Nephron (organoid): ENCODE data around the gene HACD1.
A peak's percentile ranks its signal among the peaks of the same experiment; 100 is the strongest.

ENCODE experiments used
- H3K27ac Mint-ChIP-seq, 3 experiments: 2 replicates each; pipeline ENCODE4 v1.8.0; 2020; ENCODE audit warnings: mixed read lengths in 3 of 3, mild to moderate bottlenecking in 2 of 3, moderate library complexity in 1 of 3
- H3K27me3 Mint-ChIP-seq: 2 replicates; pipeline ENCODE4 v1.8.0; 2021; ENCODE audit warnings: low read depth, mild to moderate bottlenecking, moderate library complexity, mixed read lengths
- H3K36me3 Mint-ChIP-seq: 2 replicates; pipeline ENCODE4 v1.8.0; 2020; ENCODE audit warnings: low read depth, mixed read lengths
- H3K4me1 Mint-ChIP-seq: 2 replicates; pipeline ENCODE4 v1.8.0; 2020; ENCODE audit warnings: mixed read lengths
- H3K4me3 Mint-ChIP-seq, 3 experiments: 2 replicates each; pipeline ENCODE4 v1.8.0; 2020; ENCODE audit warnings: mild to moderate bottlenecking in 3 of 3, mixed read lengths in 3 of 3, moderate library complexity in 2 of 3
- H3K9me3 Mint-ChIP-seq: 2 replicates; pipeline ENCODE4 v1.8.0; 2020; ENCODE audit warnings: mixed read lengths
- TF ChIP-seq, protein P1 (sequence below), 3 experiments: fragments of 200-600 bp; sonication (generic); IDR thresholded peaks; one replicate each; pipeline ENCODE4 v1.5.0; 2021; ENCODE audit warnings: antibody characterized with exemption in 3 of 3; ENCODE audit not compliant: unreplicated experiment in 3 of 3

Gene HACD1, protein sequence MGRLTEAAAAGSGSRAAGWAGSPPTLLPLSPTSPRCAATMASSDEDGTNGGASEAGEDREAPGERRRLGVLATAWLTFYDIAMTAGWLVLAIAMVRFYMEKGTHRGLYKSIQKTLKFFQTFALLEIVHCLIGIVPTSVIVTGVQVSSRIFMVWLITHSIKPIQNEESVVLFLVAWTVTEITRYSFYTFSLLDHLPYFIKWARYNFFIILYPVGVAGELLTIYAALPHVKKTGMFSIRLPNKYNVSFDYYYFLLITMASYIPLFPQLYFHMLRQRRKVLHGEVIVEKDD

DNA sequence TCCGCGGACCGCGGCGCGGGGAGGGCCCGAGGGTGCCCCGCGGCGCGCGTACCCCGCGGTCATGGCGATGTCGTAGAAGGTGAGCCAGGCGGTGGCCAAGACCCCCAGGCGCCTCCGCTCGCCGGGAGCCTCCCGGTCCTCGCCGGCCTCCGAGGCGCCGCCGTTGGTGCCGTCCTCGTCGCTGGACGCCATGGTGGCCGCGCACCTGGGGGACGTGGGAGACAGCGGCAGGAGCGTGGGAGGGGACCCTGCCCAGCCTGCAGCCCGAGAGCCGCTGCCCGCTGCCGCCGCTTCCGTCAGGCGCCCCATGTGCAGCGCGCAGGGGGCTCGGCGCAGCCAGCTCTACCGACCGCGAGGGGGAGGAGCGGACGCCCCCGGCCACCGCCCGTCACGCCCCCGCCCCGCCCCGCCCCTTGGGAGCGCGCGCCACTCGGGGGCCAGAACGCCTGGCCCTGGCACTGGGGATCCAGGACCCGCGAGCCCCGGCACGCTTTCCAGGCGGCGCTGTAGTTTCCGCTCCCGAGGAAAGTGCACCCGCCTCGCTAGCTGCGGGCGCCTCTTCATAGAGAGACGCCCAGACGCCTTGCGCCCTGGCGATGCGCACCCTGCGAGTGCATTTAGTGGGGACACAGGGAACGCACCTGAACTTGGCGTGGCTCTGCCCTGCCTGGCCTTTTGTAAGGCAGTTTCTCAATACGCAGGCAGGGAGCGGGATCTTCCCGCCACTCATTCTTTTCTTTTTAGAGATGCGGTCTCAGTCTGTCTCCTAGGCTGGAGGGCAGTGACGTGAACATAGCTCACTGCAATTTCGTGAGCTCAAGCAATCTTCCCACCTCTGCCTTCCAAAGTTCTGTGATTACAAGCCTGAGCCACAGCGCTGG, at the start of gene HACD1:
Gene HACD1, minus strand, starts transcription at position 344 of the 881 bp plus-strand sequence. Its CDS starts 35 bp downstream, at position 309.
- H3K27ac Mint-ChIP-seq = peak within 1 kb of the TSS in 2 of 3 experiments; percentile 7 to 31
- H3K4me3 Mint-ChIP-seq = peak within 1 kb of the TSS; percentile 85 to 96 (median 91)
- TF ChIP-seq, protein P1, sequence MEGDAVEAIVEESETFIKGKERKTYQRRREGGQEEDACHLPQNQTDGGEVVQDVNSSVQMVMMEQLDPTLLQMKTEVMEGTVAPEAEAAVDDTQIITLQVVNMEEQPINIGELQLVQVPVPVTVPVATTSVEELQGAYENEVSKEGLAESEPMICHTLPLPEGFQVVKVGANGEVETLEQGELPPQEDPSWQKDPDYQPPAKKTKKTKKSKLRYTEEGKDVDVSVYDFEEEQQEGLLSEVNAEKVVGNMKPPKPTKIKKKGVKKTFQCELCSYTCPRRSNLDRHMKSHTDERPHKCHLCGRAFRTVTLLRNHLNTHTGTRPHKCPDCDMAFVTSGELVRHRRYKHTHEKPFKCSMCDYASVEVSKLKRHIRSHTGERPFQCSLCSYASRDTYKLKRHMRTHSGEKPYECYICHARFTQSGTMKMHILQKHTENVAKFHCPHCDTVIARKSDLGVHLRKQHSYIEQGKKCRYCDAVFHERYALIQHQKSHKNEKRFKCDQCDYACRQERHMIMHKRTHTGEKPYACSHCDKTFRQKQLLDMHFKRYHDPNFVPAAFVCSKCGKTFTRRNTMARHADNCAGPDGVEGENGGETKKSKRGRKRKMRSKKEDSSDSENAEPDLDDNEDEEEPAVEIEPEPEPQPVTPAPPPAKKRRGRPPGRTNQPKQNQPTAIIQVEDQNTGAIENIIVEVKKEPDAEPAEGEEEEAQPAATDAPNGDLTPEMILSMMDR (IDR thresholded peaks at IDR 0.05; ENCODE audit: unreplicated experiment in 3 of 3) = peak in 1 of 3 experiments; percentile 24
- peaks cover 5% of the 10 kb centered on the region for H3K4me1 Mint-ChIP-seq
- H3K36me3 Mint-ChIP-seq = no peaks in the 10 kb centered on the region
- no peaks in the 10 kb centered on the region for H3K9me3 Mint-ChIP-seq
- H3K27me3 Mint-ChIP-seq = peaks cover 22% of the 10 kb centered on the region

DNA sequence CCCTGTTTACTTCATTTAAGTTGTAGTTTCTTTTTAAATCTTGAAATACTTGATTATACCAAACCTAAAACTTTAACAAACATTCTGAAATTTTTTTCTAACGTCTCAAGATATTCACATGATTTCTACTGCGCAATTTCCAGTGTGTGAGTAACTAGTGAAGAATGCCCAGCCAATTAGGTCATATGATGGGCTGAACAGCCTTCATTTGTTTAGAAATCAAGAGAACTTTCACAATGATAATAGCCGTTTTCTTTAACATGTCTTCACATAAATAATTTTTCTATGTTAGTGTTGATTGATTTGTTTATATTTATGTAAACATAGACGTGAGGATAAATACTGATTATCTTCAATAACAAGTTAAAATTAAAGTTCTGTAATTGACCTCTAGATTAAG, 48.6 kb upstream of the HACD1 start:
- Mint-ChIP-seq H3K27me3 (no peaks in the 10 kb centered on the region), H3K9me3 (no peaks in the 10 kb centered on the region), H3K4me1 (no peaks in the 10 kb centered on the region), H3K27ac (no peak overlapping the region), H3K4me3 (no peak overlapping the region), H3K36me3 (peaks cover 14% of the 10 kb centered on the region)
- TF ChIP-seq, protein P1 (IDR thresholded peaks at IDR 0.05; ENCODE audit: unreplicated experiment in 3 of 3) = no peak

DNA sequence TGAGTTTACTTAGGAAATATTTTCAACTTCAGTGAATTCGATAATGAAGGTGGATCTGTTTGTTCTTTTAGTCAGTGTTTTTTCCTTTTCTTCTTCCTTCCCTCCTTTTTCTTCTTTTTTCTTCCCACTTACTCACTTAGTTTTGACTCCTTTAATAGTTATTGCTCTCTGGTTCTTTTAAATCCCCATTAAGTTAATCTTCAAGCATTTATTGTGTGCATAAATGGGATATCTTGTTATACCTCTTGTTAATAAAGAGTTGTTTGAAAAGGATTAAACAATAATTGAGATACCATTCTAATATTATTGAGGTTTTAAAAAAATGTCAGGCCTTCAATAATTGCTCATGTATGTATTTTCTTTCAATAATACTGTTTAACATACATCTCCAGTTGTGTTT, 46.3 kb upstream of the HACD1 start:
- Mint-ChIP-seq H3K4me3 (no peak overlapping the region), H3K27ac (no peak overlapping the region), H3K36me3 (peaks cover 21% of the 10 kb centered on the region), H3K27me3 (no peaks in the 10 kb centered on the region), H3K4me1 (no peaks in the 10 kb centered on the region), H3K9me3 (peaks cover 5% of the 10 kb centered on the region)
- TF ChIP-seq, protein P1 (IDR thresholded peaks at IDR 0.05; ENCODE audit: unreplicated experiment in 3 of 3) = no peak

DNA sequence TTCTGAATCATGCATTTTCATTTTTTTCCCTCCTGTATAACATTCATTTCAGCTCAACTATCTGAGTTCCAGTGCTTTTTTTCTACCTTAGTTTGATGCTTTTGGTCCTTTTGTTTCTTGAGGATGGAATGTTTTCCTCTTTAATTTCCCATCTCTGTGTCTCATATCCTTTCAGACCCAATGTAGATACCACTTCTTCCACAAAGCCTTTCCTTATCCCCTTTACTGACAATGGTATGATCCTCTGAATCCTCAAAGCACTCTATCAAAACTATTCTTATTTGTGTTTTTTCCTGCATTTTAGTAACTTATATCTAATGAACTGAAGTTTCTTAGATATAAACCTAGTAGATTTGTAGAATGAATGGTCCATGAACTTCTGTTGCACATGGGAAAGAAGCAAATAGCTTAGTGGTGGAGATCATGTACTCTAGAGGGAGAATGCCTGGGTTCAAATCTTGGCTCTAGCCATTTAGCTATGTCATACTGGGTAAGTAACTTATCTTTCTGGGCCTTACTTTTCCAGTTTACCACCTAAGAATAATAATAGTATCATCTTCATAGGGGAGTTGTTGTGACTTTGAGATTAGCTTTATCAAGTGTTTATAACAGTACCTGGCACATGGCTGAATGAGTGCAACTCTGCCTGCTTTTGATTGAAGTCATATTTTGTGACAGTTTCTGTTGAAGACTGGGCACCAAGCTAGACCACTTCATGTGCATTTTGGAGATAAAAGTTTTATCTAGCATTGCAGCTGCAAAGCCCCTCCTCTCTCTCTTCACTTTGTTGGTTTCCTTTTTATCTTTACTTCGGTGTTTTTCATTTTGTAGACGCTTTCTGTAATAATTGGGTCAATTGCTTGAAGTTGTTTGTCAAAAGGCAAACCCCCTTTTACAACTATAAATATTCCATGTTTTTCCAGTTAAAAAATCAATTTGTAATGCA, 45.3 kb upstream of the HACD1 start:
- peaks cover 31% of the 10 kb centered on the region for H3K36me3 Mint-ChIP-seq
- H3K27ac Mint-ChIP-seq = no peak overlapping the region
- H3K4me3 Mint-ChIP-seq = no peak overlapping the region
- peaks cover 9% of the 10 kb centered on the region for H3K9me3 Mint-ChIP-seq
- no peaks in the 10 kb centered on the region for H3K4me1 Mint-ChIP-seq
- no peaks in the 10 kb centered on the region for H3K27me3 Mint-ChIP-seq
- TF ChIP-seq, protein P1 (IDR thresholded peaks at IDR 0.05; ENCODE audit: unreplicated experiment in 3 of 3) = no peak

DNA sequence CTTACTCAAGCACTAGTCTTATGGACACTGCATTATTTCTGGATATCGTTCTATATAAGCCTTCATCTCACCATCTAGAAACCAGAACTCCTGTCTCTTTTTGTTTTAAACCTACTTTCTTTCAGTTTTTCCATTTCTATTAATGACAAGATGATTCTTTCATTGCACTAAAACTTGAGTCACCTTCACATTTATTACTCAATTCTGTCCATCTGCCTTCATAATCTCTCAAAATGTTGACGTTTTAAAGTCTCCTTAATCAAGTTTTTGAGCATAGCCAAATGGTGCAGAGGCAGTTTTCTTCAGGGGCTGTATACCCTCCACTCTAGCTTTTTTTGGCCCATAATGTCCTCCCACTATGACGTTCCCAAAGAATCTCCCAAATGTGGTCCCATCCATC, 44.3 kb upstream of the HACD1 start:
- peaks cover 18% of the 10 kb centered on the region for H3K9me3 Mint-ChIP-seq
- TF ChIP-seq, protein P1 (IDR thresholded peaks at IDR 0.05; ENCODE audit: unreplicated experiment in 3 of 3) = no peak
- H3K27me3 Mint-ChIP-seq = no peaks in the 10 kb centered on the region
- H3K36me3 Mint-ChIP-seq = peaks cover 40% of the 10 kb centered on the region
- no peak overlapping the region for H3K4me3 Mint-ChIP-seq
- no peaks in the 10 kb centered on the region for H3K4me1 Mint-ChIP-seq
- H3K27ac Mint-ChIP-seq = no peak overlapping the region
